SU-DHL-6 (cell line): ENCODE measurements around the gene TRIM29.

Experiments used
- CTCF ChIP-seq: fragments of 200-600 bp; sonication (generic); IDR thresholded peaks from one replicate; pipeline ENCODE4 v1.5.1; 2017; ENCODE audit warnings: antibody characterized with exemption, mild to moderate bottlenecking, low read length, moderate library complexity; ENCODE audit not compliant: insufficient read depth, poor library complexity, severe bottlenecking
- EZH2phosphoT487 ChIP-seq: fragments of 200-600 bp; sonication (generic), shearing (Covaris generic); conservative IDR thresholded peaks from 2 replicates; pipeline ENCODE4 v1.6.1; 2018; ENCODE audit warnings: mild to moderate bottlenecking, antibody characterized with exemption, low read length, moderate library complexity, mixed read lengths

DNA sequence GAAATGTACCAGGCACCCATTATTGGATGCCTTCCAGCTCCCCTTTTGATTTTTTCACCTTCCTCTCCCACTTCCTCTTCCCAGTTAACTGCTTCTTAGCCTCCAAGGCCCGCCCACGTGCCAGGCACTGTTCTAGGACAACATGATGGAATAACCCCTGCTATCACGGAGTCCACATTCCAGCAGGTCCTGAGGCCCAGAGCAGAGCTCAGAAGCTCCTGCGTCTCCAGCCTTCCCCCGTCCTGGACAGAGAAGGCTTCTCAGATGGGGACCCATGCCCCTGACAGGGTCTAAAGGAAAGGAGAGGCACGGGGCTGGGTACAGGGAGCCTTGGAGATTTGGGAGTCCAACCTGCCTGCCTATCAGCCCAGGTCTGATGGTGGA, 29.1 kb downstream of the TRIM29 start:
- TF ChIP-seq CTCF (no peak), EZH2phosphoT487 (no peak)
